OCI-LY7 (cell line): ENCODE results near the gene CDKN1A.

ENCODE experiments used
- CTCF ChIP-seq: fragments of 200-600 bp; sonication (generic); conservative IDR thresholded peaks from 2 replicates; pipeline ENCODE4 v1.5.1; 2014; ENCODE audit warnings: mild to moderate bottlenecking, antibody characterized with exemption, low read length, moderate library complexity, mixed read lengths
- EZH2phosphoT487 ChIP-seq: fragments of 200-600 bp; sonication (generic); IDR thresholded peaks from 2 replicates; pipeline ENCODE4 v1.6.1; 2018; ENCODE audit warnings: low read depth, borderline replicate concordance, mild to moderate bottlenecking, mixed run types, antibody characterized with exemption, low read length, moderate library complexity, mixed read lengths

- no peak for TF ChIP-seq CTCF
- TF ChIP-seq EZH2phosphoT487, result no peak
Measured at GRCh38 chr6:36656441-36656840, 22.1 kb upstream of the CDKN1A start.
